Endometrial microvascular endothelial cells (primary cell): Measurements from ENCODE around the gene CUX1. TPM values are rescaled to one million over a fixed set of nuclear protein-coding genes. Genes with fewer than 3 reads are reported as not detected.

Experiments used
- in situ Hi-C: cut with HindIII; loops from 2 replicates; pipeline ENCODE4 v1.10.0; 2017; ENCODE audit warnings: low sequenced_read_pairs, low pct_unique_long_range_greater_than_20kb; ENCODE audit errors: inconsistent ontology term
- total RNA-seq: library from RNA; depleted of rRNA; stranded (reverse); fragments of >200 nt; gene quantifications from one replicate; pipeline ENCODE4 v1.2.3, GENCODE V29; 2015; ENCODE audit errors: inconsistent ontology term

The CUX1 gene
- total RNA-seq, 1 donor from 2014 or later = 14.9 TPM

DNA sequence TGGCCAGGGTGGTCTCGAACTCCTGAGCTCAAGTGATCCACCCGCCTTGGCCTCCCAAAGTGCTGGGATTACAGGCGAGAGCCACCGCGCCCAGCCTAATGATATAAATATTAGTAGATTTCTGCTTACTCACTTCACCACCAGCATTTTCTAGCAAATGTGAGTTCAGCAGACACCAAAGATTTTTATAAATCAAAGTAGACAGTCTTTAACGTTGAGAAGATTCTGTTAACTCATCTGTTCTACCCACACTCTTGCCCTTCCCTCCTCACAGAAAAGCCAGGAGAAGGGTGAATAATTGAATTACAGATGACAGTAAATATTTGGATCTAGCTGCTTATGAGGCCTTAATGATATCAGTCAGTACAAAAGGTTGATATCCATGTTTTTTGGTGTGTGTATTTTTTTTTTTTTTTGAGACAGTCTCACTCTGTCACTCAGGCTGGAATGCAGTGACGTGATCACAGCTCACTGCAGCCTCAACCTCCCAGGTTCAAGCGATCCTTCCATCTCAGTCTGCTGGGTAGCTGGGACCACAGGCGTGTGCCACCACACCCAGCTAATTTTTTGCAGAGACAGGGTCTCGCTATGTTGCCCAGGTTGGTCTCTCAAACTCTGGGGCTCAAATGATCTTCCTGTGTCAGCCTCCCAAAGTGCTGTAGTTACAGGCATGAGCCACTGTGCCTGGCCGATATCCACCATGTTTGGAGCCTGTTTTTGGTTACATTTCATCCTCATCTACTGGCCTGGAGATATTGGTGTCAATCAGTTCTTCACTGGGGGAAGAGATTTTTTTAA is 120.5 kb downstream of the CUX1 start:
- in situ Hi-C loops = no loop called here

DNA sequence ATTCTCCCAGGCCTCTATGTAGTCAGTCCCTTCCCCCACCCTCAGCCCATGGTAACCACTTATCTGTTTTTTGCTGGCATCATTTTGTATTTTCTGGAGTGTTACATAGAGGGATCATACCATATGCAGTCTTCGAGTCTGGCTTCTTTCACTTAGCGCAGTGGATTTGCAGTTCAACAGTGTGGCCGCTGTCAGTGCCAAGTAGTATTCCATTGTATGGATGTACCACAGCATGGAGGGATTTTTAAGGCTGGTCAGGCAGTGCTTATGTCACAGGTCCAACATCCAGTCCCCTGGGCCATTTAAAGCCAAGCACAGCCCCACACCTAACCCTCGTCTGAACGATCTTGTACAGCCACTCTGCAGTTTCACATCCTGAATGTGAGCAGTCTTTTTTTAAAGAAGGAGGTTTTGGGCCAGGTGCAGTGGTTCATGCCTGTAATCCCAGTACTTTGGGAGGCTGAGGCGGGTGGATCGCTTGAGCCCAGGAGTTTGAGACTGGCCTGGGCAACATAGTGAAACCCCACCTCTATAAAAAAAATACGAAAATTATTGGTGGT is 121.8 kb downstream of the CUX1 start:
- in situ Hi-C loops = no loop called here

GRCh38 chr7:101940151-101940550 is 122.7 kb downstream of the CUX1 start:
- in situ Hi-C loops = no loop called here

GRCh38 chr7:101940830-101941229 is 123.4 kb downstream of the CUX1 start:
- in situ Hi-C loops = no loop called here

GRCh38 chr7:101941481-101942383 is 124.3 kb downstream of the CUX1 start:
- in situ Hi-C loops = no loop called here

GRCh38 chr7:101942603-101943210 is 125.3 kb downstream of the CUX1 start:
- in situ Hi-C loops = no loop called here

DNA sequence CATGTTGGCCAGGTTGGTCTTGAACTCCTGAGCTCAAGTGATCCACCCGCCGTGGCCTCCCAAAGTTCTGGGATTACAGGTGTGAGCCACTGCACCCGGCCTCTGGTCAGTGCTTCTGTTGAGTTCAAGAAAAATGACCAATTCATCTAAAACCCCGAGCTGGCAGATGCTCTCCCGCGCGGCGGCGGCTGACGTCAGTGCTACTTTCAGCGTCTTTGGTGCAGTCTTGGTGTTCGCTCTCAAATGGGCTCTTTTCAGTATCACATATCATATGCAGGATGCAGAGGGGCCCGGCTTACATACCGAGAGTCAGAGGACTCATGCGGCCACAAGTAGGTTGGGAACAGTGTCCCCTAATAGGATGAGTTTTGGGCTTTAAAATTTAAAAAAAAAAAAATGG is 125.9 kb downstream of the CUX1 start:
- in situ Hi-C loops = no loop called here

DNA sequence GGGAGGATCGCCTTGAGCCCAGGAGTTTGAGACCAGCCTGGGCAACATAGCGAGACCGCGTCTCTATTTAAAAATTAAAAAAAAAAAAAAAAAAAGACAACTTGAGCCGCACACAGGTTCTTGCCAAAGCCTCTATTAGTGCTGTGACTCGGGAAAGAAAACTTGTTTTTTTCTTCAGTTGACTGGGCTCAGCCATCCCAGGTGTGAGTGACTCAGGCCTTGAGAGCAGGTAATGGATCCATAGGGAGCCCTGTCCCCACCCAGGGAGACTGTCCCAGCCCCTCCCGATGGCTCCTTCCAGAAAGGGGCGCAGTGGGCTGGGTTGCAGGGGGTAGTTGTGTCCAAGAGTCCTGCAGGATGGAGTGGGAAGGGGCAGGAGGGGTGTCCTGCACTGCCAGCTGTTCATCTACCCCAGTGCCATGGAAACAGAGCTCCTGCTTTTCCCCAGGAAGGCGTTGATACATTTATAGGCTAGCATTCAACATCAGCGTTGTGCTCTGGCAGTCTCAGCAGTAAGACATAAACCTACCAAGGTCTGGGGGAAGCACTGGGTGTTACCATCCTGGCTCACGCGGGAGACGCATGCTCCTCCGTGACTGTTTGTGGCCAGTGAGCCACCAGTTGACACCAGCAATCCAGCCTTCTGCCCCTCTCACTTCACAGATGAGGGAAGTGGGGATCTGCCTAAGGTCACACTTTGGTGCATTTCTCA is 126.6 kb downstream of the CUX1 start:
- in situ Hi-C loops = no loop called here

GRCh38 chr7:101944611-101945010 is 127.2 kb downstream of the CUX1 start:
- in situ Hi-C loops = no loop called here

DNA sequence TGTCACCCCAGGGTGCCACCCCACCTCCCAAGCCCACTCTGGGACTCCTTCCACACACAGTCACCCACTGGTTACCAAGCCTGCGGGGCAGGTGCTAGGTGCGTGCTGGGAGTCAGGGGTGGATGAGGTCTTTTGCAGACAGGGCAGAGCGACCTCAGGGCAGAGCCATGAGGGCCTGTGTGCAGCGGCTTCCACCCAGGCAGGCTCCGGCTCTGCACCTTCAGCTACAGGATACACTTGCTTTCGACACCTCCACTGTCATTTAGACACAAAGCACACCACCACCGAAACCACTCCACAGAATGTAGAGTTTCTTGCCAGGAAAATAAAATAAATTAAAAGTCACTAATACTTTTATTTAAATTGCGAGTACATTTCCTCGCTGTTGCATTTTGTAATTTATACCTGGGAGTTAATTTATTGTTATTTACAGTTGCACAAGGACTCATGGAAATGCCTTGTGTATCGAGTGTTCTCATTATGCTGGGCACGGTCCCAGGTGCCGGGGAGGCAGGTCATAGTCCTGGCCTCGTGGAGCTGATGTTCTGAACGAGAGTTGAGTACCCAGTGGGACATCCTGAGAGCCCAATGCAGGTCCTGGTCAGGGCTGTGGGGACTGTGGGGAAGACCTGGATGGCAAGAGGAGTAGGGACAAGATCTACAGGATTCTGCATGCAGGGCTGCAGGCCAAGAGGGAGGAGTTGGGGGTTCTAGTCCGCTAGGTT is 127.8 kb downstream of the CUX1 start:
- in situ Hi-C loops = no loop called here

DNA sequence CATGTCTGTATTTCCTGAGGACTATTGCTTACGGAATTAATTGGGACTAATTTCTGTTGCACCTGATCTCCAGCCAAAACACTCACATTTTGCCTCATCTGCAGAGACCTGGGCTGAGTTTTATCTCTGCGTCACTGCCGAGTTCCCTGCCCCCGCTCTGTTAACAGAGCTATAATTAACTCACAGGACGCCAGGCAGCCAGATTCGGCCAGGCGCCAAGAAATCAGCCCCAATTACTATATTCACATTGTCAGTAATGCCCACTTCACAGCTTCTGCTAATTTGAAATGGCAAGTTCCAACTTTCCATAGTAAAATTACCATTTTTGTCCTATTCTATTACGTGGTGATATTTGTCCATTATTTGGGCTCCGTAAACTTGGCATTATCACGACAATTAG is 130.5 kb downstream of the CUX1 start:
- in situ Hi-C loops = no loop called here

GRCh38 chr7:101948650-101949049 is 131.2 kb downstream of the CUX1 start:
- in situ Hi-C loops = no loop called here

DNA sequence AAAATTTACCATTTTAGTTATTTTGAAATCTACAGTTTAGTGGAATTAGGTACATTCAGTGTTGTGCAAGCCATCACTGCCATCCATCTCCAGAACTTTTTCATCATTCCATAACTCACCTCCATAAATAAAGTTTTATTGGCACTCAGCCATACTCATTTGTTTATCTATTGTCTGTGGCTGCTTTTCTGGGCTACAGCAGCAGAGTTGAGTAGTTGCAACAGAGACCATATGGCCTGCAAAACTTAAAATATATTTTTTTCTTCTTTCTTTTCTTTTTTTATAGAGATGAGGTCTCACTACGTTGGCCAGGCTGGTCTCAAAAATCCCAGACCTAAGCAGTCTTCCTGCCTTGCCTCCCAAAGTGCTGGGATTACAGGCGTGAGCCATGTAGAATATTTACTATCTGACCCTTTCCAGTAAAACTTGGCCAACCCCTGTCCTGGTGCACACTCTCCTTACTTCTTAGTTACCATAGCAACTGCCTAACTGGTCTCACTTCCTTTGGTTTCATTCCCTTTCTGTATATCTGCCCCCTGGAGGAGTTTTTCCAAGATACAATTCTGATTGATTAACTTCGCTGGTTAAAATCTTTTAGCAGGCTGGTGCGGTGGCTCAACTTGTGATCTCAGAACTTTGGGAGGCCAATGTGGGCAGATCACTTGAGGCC is 133.2 kb downstream of the CUX1 start:
- in situ Hi-C loops = no loop called here

DNA sequence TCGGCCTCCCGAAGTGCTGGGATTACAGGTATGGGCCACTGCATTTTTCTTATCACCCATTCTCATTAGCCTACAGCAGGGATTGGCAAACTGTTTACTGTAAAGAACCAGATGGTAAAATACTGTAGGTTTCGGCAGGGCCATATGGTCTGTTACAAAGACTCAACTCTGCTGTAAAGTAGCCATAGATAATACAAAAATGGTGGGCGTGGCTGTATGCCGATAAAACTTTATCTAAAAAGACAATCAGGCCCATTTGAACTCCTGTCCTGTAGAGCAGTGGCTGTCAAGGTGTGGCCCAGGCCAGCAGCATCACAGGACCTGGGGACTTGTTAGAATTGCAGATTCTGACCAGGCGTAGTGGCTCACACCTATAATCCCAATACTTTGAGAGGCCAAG is 134.3 kb downstream of the CUX1 start:
- in situ Hi-C loops = no loop called here

DNA sequence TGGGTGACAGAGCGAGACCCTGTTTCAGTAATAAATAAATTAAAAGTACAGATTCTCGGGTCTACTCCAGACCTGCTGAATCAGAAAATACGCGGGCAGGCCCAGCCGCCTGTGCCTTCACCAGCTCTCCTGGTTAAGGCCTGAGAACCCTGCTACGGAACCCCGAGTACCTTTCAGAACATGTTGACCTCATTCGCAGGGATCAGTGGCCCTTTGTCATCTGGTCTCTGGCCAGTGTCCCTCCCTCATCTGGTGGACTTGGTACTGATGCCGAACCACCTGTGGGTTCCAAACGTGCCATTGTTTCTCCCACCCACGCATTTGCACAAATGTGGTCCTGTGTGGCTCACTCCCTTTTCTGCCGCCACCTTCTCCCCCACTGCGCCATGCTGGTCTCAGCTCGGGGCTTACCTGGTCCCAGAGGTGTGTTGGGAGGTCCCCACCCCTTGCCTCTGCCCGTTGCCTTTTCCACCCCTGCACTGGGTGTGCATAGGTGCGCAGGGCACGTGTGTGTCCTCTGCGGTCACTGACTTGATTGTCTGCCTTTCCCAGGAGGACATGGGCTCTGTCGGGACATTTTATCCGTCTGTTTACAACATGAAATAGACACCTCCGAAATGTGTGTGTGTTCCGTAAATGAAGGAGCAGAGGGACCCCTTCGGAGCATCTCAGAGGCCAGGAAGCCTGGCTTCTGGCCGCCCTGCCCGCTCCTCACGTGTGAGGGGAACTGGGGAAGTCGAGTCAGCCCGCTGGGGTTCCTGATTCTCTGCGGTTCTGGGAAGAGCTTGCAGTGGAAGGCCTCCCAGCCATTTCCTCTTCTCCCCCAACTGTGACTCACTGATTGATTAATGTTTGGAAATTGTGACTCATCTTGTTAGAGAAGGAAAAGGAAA is 135.2 kb downstream of the CUX1 start:
- in situ Hi-C loops = no loop called here

- in situ Hi-C loops = no loop called here
These were observed 135.9 kb downstream of the CUX1 start for GRCh38 chr7:101953248-101953819.
